ENCODE results near the gene RNF222. TPM values are rescaled to one million over a fixed set of nuclear protein-coding genes. Genes with fewer than 3 reads are reported as not detected.
"Not testable (repeated sequence)": the region's sequence is repeated elsewhere in the genome, so short reads cannot be mapped to it uniquely, and the experiment has no call there.

The RNF222 gene
- total RNA-seq, 1 donor from 2014 or later = not detected

DNA sequence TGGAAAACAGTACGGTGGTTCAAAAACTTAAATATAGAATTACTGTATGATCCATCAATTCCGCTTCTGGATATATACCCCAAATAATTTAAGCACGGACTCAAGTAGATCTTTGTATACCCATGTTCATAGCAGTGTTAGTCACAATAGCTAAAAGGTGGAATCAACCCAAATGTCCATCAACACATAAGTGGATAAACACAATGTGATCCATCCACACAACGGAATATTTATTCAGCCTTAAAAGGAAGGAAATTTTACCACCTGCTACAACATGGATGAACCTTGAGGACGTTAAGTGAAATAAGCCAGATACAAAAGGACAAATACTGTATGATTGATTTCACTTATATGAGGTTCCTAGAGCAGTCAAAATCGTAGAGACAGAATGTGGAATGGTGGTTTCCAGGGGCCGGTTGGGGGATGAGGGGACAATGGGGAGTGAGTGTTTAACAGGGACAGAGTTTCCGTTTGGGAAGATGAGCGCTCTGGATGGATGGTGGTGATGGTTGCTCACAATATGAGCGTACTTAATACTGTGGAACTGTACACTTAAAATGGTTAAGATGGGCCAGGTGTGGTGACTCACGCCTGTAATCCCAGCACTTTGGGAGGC is 5.4 kb upstream of the RNF222 start:
- TF ChIP-seq, protein P1, sequence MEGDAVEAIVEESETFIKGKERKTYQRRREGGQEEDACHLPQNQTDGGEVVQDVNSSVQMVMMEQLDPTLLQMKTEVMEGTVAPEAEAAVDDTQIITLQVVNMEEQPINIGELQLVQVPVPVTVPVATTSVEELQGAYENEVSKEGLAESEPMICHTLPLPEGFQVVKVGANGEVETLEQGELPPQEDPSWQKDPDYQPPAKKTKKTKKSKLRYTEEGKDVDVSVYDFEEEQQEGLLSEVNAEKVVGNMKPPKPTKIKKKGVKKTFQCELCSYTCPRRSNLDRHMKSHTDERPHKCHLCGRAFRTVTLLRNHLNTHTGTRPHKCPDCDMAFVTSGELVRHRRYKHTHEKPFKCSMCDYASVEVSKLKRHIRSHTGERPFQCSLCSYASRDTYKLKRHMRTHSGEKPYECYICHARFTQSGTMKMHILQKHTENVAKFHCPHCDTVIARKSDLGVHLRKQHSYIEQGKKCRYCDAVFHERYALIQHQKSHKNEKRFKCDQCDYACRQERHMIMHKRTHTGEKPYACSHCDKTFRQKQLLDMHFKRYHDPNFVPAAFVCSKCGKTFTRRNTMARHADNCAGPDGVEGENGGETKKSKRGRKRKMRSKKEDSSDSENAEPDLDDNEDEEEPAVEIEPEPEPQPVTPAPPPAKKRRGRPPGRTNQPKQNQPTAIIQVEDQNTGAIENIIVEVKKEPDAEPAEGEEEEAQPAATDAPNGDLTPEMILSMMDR (IDR thresholded peaks at IDR 0.05; ENCODE audit: insufficient read depth, low read length, poor library complexity, severe bottlenecking) = no peak
- Histone ChIP-seq H3K27me3 (ENCODE audit: control insufficient read depth, insufficient read depth, low read length) (peaks cover under 1% of the 10 kb centered on the region), H3K4me3 (ENCODE audit: low read depth, low read length) (no peak overlapping the region), H3K36me3 (ENCODE audit: control insufficient read depth, insufficient read depth, low read length) (no peaks in the 10 kb centered on the region)
- DNase-seq (ENCODE audit: low read depth) = no peak

DNA sequence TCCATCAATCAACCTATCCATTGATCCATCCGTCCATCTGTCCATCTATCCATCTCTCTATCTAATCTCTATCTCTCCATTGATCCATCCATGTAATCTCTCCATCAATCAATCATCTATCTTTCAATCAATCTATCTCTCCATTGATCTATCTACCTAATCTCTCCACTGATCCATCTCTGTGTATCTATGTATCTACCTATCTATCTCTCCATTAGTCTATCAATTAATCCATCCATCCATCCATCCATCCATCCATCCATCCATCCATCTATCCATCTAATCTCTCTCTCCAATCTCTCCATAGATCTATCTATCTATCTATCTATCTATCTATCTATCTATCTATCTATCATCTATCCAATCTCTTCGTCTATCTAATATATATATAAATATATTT is 3.5 kb upstream of the RNF222 start:
- no peaks in the 10 kb centered on the region for H3K36me3 ChIP-seq (ENCODE audit: control insufficient read depth, insufficient read depth, low read length)
- TF ChIP-seq, protein P1 (IDR thresholded peaks at IDR 0.05; ENCODE audit: insufficient read depth, low read length, poor library complexity, severe bottlenecking) = no peak
- H3K4me3 ChIP-seq (ENCODE audit: low read depth, low read length) = no peak overlapping the region
- H3K27me3 ChIP-seq (ENCODE audit: control insufficient read depth, insufficient read depth, low read length) = peaks cover 6% of the 10 kb centered on the region
- no peak for DNase-seq (ENCODE audit: low read depth)

DNA sequence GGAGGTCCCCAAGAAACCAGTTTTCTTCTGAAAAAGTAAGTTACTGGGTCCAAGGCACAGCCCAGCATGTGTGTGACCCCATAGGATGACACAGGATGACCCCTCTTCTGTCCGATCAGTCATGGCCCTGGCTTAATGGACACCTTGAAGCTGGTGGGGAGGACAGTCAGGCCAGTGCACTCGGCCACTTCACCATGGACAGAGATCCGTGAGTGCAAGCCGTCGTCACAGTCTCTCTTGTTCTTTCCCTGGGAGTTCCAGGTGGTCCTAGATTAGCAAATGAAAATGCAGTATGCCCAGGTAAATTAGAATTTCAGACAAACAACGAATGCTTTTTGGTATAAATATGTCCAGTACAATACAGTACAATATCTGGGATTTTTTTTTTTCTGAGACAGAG is 1.4 kb upstream of the RNF222 start:
- no peak for DNase-seq (ENCODE audit: low read depth)
- H3K36me3 ChIP-seq (ENCODE audit: control insufficient read depth, insufficient read depth, low read length) = no peaks in the 10 kb centered on the region
- TF ChIP-seq, protein P1 (IDR thresholded peaks at IDR 0.05; ENCODE audit: insufficient read depth, low read length, poor library complexity, severe bottlenecking) = no peak

DNA sequence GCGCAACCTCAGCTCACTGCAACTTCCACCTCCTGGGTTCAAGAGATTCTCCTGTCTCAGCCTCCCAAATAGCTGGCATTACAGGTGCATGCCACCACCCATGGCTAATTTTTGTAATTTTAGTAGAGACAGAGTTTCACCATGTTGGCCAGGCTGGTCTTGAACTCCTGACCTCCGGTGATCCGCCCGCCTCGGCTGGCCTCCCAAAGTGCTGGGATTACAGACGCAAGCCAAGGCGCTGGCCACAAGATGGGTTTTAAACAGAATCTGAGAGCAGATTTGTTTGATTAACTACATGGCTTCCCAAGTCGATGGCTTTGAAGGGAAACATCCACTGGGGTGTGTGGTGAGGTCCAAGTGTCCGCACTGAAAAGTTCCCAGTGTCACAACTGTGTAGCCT is 3.1 kb downstream of the RNF222 start:
- H3K4me3 ChIP-seq (ENCODE audit: low read depth, low read length); DNase-seq (ENCODE audit: low read depth); H3K27me3 ChIP-seq (ENCODE audit: control insufficient read depth, insufficient read depth, low read length); H3K36me3 ChIP-seq (ENCODE audit: control insufficient read depth, insufficient read depth, low read length): not testable (repeated sequence)

More for the DNA sequence above, 1.4 kb upstream of the RNF222 start:
- Histone ChIP-seq H3K4me3 (ENCODE audit: low read depth, low read length) (no peak overlapping the region), H3K27me3 (ENCODE audit: control insufficient read depth, insufficient read depth, low read length) (peaks cover 6% of the 10 kb centered on the region)

GRCh38 chr17:8393470-8394231 is 4.0 kb downstream of the RNF222 start:
- TF ChIP-seq, protein P1 (IDR thresholded peaks at IDR 0.05; ENCODE audit: insufficient read depth, low read length, poor library complexity, severe bottlenecking) = no peak
- no peaks in the 10 kb centered on the region for H3K36me3 ChIP-seq (ENCODE audit: control insufficient read depth, insufficient read depth, low read length)
- no peak for DNase-seq (ENCODE audit: low read depth)
- H3K27me3 ChIP-seq (ENCODE audit: control insufficient read depth, insufficient read depth, low read length) = peaks cover 6% of the 10 kb centered on the region
- no peak overlapping the region for H3K4me3 ChIP-seq (ENCODE audit: low read depth, low read length)

DNA sequence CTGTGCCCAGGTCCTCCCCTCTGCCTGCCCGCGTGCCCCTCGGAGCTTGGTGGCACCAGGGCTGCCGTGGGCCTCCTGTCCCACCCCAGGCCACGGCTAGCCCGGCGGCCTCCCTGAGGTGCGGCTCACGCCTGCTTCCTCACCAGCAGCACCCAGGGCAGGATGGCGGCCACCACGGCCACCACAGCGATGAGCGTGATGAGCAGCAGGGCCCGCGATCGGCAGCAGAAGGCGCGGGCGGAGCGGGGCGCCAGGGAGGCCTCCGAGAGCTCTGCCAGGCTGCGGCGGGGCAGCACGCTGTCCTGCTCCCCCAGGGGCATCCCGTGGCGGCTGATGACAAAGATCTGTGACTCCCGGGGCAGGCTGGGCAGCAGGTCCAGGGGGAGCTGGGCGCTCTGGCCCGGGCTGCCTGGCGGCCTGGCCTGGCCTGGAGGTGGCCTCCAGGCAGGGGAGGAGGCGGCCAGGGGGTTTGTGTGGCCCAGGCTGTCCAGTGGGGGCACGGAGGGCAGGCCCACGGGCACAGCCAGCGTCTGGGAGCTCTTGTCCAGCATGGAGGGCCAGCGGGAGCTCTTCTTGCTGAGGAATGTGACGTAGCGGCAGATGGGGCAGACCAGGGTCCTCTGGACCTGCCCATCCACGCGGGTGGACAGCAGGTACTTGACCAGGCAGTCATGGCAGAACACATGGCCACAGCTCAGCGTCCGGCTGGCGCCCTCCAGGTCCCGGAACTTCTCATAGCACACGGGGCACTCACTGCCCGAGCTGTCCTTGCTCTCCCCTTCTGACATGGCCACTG is 4.8 kb downstream of the RNF222 start:
- Histone ChIP-seq H3K27me3 (ENCODE audit: control insufficient read depth, insufficient read depth, low read length) (peaks cover 4% of the 10 kb centered on the region), H3K4me3 (ENCODE audit: low read depth, low read length) (no peak overlapping the region), H3K36me3 (ENCODE audit: control insufficient read depth, insufficient read depth, low read length) (no peaks in the 10 kb centered on the region)
- no peak for DNase-seq (ENCODE audit: low read depth)
- TF ChIP-seq, protein P1 (IDR thresholded peaks at IDR 0.05; ENCODE audit: insufficient read depth, low read length, poor library complexity, severe bottlenecking) = no peak
